NCI-H128 (cell line): ENCODE data around the gene CHIC2.

ENCODE experiments used
- DNase-seq: peaks from one replicate; lab custom pipeline; 2025; ENCODE audit not compliant: unreplicated experiment; lab: John Stamatoyannopoulos, UW

CHIC2 gene

DNA sequence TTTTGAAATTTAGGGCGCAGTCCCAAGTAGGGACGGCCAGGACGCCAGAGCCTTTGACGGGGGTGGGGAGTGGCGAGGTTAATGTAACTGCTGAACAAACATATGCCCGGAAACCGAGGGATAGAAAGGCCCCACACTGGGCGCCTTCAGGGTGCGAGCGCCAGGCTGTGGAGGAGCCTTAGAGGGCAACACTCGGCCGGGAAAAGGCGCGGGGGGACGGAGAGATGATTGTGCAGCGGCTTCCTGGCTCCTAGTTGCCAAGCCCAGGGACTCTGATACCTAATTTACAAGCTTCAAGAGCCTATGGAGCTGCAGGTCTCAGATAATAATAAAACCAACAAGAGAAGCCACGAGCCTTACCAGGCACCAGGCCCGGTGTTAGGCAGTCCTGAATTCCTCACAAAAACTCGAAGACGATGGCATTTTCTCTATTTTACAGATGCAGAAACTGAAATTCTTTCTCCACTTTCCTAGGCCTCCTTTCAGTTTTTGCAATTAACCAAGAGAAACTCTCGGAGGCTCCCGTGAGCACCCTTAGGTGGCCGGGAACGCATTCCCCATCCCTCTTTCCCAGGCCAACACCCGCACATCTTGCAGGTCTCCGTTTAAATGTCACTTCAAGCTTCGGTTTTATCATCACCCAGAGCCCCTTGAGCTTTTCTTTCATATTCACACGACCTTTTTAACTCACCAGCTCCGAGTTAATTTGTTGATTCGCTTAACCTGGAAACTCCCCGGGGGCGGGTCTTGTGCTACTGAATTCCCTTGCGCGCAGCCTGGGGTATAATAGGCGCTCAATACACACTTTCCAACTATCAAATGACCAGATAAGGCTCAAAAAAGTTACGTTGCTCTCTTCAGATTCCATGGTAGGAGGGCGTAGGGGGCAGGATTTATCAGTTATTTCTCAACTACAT, 29.2 kb upstream of the CHIC2 start:
- DNase-seq: no peak

DNA sequence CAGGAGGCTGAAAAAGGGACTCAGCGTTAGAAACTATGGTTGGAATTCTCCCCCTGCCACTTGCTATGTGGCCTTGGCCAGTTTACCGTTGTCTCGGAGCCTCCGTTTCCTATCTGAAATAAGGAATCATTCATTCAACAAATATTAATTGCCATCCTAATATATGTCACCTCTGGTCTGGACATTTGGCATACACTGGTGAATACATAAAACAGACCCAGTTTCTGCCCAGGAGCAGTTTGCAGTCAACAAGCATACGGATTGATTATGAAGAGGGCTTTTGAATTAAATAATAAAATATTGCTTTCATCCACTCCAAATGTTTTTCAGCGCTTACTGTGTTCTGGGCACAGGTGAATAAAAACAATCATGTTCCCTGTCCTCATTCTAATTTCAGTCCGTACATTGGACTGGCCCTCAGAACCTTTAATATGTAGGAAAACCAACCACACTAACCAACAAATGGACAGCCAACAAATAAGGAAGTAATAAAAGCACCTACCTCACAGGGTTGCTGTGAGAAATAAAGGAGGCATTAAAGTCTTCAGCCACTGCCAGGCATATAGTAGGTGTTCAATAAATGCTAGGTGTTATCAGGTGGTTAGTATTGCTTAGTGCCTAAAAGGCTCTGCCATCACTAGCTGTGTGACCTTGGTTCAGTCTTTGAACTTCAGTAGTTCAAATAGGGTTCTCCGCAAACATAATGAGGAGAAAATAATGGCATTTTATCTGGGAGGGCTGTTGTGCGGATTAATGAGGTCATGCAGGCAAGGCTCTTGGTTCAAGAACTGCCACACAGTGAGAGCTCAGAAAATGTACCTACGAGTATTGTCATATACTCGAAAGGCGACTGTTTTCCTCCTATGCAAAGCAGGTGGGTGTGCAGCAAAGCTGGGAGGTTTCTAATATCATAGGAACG, 28.3 kb upstream of the CHIC2 start:
- DNase-seq: no peak

DNA sequence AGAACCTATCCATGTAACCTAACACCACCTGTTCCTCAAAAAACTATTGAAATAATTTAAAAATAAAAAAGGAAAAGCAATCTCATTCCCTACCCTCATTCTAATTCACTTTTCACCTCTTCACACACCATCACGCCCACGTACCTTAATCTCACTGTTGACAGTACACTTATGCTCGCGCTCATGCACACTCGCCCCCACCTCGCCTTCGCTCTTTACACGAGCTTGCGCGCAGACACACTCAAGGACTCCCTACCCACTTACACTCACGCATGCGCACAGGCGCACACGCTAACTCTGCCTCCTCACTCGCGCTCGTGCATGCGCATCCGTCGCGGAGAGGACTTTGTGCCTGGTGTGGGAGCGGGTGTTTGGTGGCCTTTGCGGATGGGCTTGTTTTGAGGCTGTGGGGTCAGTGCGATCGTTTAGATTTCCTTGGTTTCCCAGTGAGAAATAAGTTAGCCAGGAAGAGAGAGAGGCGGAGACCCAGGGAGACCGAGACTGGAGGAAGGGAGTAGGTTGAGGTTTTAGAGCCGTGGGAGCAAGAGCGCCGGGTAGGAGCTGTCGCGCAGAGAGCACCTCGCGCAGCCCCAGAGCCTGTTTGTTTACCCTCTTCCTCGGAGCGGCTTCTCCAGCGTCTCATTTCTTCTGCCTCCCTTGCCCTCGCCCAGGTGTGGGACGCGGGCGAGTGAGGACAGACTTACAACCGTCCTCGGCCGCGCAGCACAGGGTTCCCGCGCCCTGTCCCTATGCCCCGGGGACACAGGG, 27.4 kb upstream of the CHIC2 start:
- DNase-seq: peak; percentile 61

DNA sequence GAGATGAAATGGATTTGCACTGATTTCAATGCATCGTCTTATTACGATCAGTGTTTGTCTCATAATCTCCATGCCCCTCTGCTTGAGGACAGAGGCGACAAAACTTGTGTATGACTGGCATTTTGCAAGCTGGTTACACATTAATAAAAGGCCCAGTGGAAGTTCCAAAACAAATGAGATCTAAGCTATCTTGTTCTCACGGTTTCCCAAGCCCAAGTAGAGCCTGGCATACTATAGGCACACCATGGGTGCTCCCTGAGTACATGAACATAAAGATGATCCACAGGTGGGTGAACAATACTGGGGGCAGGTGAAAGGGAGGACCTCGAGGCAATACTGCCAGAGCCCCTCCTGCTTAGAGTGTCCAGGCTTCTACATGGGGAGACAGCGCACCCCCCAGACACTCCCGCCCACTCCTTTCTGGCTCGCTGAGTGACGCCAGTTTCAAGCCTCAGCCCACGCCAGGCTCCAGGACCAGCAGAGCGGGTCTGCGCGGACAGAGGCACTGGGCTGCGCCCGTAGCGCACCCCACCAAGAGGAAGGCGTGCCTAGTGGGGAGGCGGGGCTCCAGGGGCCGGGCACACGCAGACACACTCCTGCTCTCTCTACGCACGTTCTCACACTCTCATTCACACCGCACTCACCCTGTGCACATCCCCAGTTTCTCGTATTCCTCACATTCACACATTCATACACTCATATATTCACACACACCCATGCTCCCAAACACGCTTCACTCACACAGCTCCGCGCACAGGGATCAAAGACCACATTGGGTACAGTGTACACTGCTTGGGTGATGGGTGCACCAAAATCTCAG, 26.6 kb upstream of the CHIC2 start:
- no peak for DNase-seq

DNA sequence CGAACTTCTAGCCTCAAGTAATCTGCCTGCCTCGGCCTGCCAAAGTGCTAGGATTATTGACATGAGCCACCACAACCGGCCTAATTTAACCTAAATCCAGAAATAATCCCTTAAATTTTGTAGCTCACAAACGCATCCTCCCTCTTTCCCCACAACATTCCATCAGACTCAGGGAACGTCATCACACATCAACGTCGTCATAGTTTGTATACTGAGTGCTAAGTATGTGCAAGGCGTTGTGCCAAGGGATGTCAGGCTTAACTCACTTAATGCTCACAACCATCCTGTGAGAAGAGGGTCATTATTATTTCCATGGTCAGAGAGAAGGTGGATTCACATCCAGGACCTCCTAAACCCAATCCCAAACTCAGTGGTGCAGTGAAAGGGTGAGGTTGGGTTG, 26.0 kb upstream of the CHIC2 start:
- DNase-seq: no peak

DNA sequence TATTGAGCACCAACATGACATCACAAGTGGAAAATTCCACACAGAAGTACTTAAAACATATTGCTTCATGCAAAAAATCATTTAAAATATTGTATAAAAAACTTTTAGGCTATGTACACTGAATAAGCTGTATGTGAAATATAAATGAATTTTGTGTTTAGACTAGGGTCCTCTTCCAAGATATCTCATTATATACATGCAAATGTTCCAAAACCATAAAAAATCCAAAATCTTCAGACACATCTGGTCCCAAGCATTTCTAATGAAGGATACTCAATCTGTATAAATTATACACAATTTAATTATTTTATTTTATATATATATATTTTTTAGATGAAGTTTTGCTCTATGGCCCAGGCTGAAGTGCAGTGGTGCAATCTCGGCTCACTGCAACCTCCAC, 25.5 kb upstream of the CHIC2 start:
- DNase-seq: no peak

DNA sequence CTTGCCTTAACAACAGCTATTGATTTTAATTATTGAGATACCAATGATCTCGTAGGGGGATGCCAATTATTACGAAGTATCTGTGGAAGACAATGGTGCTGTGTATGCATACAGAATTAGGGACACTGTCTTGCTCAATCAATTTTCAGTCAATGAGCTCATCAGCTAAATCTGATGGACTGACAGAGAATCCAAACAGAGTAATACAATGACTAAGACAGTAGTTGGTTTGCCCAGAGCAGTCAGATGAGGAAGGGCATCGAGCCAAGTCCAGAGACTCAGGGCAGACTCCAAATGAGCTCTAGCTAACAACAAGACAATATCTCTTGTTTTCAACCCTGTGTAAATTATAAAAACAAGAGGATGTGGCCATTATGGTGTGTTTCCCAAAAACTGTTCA, 20.9 kb upstream of the CHIC2 start:
- no peak for DNase-seq

DNA sequence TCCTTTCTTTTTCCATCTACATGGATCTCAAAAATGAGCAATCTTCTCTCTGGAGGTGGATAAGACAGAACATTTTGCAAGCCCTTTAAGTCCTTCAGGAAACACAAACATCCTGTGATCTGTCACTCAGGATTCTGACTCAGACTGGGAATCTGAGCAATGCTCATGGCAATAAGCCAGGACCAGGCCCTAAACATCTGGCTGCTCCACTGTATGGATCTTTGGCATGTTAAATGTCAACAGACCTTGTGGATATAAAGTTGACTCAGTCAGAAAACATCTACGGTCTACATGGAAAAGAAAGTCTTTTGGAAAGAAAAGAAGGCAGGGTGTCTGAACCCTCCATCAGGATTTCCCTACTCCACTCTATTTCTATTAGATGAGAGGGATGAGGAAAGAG, 17.8 kb upstream of the CHIC2 start:
- DNase-seq: no peak

DNA sequence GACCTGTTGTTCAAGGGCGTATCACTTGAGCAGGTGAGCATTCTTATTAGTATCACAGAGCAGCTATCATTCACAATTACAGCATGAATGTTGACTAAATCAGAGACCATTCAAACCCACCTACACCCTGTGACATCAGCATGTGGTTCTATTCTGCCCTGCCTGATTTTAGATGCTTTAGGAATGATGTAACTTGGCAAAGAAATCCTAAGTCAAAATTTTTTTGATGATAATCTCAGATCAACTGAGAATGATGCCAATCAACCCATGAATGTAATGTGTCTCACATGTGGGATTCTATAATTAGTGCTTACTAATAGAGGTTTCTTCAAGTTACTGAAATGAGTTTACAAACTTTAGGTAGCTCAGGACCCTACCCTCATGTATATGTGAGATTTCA, 13.4 kb upstream of the CHIC2 start:
- no peak for DNase-seq

DNA sequence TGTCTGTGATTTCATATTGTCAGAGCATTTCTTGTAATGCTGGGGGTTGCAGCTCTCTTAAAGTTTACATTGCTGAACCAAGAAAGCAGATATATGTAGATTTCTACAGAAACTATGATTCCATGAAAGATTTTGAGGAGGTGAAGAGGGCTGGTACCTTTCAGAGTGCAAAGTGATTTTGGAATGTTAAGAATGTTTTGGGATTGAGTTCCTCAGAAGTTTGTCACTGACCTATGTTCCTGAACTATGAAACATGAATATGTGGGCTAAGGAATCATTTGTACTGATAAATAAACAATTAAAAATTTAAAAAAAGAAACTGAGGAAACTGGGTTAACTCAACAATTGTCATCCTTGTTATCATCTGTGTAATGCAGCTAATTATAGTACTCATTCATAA, 12.3 kb upstream of the CHIC2 start:
- no peak for DNase-seq

DNA sequence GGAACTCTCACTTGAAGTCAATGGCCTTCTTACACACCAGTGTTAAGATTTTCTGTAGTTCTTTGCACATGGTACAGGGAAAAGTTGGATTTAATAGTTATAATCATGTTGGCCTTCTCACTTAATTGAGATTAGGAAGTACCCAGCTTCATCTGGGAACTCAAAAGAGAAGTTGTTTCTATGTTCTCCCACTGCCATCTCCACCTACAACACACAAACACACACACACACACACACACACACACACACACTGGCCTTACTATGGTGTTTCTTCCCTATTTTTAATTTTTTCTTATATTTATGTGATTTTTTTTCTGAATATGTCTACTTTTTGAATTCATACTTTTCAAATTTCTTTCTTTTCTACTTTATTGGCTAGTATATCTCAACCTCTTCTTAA, 10.0 kb upstream of the CHIC2 start:
- no peak for DNase-seq

DNA sequence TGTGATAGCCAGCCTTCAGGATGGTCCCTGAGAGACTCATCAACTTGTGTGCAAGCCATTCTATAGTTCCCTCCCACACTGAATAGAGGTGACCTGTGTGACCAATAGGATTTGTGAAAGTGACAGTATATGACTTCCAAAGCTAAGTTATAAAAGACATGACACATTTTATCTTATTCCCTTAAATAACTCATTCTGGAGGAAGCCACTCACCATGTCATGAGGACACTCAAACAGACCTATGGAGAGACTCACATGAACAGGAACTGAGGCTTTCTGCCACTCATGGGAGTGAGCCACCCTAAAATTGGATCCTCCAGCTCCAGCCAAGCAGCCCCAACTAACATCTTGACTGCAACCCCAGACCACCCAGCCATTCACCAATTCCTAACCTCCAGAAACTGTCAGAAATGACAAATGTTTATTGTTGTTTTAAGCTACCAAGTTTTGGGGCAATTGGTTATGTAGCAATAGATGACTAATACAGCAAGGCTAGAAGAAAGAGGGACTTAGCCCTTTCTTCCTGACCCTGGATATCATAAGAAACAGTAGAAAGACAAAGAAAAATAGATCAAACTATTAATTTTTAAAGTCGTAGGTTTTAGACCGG, 9.0 kb upstream of the CHIC2 start:
- DNase-seq: no peak

DNA sequence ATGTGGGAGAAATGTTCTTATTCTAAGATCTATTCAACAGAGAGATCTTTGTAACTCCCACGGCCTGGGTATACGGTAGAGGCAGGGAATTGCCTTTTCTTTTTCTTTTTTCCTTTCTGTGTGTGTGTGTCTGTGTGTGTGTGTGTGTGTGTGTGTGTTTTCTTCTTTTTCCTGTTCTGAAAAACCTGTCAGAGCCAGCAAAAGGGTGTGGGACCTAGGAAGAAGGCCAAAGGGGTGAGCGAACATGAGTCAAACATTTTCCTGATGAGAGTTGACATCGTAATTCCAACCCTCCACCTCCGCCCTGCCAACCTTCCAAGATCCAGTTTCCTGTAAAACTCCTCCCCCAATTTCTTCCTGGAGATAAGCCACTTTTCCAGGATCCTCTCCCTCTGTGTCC, 2.8 kb upstream of the CHIC2 start:
- no peak for DNase-seq

DNA sequence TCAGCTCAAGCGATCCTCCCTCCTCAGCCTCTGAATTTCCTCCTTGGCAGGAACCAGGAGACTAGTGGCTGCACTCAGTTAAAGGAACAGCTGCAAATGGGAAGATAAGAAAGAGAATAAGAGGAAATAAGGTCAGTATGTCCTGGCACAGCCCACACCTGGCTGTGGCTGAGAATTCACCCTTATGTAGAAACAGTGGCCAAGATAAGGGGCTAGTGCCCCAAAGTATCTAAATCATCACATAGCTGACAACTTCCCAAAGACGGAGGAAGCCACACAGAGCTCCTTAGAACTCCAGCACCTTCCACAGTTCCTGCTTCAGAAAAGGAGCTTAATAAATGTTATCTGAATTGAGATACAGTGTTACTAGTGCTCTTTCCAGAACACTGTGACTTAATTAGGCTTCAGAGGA, 2.3 kb upstream of the CHIC2 start:
- DNase-seq: no peak

DNA sequence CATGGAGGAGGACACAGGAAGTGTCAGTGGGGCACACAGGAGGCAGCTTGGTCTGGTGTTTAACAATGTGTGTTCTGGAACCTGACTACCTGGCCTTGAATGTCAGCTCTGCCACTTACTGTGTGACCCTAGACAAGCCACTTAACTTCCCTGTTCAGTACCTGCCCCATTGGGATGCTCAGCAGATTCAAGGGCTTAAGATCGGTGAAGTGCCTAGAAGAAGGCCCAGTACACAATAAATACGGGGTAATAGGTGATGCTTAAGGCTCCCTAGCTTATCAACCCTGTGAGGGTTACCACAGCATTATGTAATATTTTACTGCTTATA, 1.6 kb upstream of the CHIC2 start:
- no peak for DNase-seq

DNA sequence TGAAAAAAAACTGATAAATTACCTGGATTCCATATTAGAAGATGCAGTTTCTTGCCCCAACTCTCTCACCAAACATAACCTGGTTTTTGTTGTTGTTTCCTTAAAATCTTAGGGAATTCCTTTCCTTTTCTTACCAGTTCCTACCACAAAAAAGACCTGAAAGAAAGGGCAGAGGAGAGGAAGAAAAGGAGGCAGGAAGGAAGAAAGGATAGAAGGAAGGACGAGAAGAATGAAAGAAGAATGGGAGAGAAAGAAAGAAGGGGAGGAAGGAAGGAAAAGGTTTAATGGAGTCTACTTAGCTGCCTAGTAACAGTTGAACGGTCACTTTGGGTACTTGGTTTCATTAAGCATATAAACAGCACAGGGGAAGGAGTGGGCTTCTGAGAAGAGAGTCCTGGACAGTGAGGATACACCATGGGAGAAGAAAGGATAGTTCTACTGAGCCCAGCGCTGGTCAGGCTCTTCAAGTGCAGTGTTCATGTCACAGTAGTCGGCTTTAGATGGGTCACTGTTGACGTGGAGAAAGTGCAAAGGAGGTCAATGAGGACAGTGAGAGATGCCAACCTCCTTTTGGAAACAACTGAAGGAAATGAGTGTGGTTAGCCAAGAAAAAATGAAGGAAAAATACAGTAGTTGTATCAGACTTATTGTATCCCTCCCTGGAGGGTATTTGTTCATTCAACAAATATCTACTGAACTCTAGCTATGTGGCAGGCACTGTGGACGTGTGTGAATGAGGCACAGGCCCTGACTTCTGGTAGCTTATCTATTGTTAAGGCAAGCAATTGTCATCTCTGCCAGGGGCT, 1.1 kb upstream of the CHIC2 start:
- no peak for DNase-seq

DNA sequence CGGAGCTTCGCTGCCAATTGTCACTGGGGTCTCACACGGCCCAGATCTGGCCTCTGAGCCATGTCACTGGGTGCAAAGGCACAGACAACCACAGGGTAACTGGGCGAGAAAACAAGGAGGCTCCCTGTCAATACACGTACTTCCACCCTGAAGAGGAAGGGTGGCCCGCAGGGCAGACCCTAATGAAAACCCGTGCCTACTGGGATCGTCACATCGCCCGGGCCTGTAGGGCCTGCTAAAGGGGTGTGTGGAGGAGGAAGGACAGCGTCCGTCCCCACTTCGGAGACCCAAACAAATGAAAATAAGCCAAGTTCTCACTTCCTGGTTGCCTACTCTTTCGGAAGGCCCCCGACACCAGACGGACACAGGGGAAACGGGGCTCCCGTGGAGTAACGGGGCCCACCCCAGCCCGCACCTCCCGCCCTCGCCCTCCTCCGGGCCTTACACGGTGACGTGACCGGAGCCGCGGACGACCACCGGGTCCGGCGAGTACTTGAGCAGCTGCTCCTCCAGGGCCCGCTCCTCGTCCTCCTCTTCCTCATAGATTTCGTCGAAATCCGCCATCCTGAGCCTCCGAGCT, 578 bp downstream of the CHIC2 start:
- no peak for DNase-seq

DNA sequence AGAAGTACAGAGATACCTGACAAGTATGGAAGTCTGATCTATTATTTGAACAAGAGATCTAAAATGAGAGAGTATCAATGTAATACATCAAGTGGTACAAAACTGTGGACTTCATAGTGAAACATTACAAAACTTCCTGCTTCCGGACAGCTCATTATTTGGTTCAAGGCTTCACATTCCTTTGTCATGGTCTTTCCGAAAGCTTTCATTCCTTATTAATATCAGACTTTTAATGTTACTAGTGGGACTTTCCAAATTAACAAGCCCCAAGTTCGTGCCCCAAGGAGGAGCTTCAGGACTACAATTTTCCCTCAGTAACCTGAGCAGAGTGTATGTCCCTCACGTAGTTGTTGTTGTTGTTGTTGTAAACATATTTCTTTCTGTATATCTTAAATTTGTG, 1.2 kb downstream of the CHIC2 start:
- no peak for DNase-seq

DNA sequence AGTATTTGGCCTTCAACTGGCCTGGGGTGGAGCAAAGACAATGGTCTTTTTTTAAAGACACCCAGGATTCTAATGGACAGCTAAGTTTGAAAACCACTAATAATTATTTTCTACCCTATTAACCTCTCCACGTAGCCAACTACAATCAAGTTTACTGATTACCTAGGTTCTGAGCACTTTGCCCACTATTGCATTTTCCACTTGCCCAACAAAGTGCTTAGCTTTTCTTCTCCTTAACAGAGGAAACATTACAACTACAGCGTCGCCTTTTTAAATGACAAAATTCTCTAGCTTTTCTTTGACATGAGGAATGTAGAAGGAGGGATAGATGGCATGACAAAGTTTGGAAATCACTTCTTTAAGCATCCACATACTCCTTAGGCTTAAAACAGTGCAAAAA, 2.0 kb downstream of the CHIC2 start:
- DNase-seq: no peak
